Esophagus squamous epithelium (tissue), 5 donors: Measurements from ENCODE around the gene HS2ST1. TPM values are rescaled to one million over a fixed set of nuclear protein-coding genes. Genes with fewer than 3 reads are reported as not detected.

Experiments
- DNase-seq: peaks from one replicate; lab custom pipeline; 2025; lab: John Stamatoyannopoulos, UW
- H3K27ac ChIP-seq, 4 donors: fragments of 200-600 bp; sonication (generic); one replicate each; pipeline ENCODE4 v1.5.1; 2016 to 2019; ENCODE audit warnings: mild to moderate bottlenecking in 1 of 4
- H3K27me3 ChIP-seq, 4 donors: fragments of 200-600 bp; sonication (generic); 1 replicate in 3 of 4; 2 replicates in 1 of 4; pipeline versions ENCODE4 v1.5.1 to v1.6.0; 2017 to 2021; ENCODE audit warnings: antibody characterized with exemption in 1 of 4
- H3K36me3 ChIP-seq, 3 donors: fragments of 200-600 bp; sonication (generic); one replicate each; pipeline ENCODE4 v1.5.1; 2016 to 2019
- H3K4me1 ChIP-seq, 3 donors: fragments of 200-600 bp; sonication (generic); one replicate each; pipeline ENCODE4 v1.5.1; 2017 to 2019
- H3K4me3 ChIP-seq, 4 donors: fragments of 200-600 bp; sonication (generic); 1 replicate in 3 of 4; 2 replicates in 1 of 4; pipeline ENCODE4 v1.5.1; 2016 to 2019; ENCODE audit warnings: mild to moderate bottlenecking in 2 of 4, moderate library complexity in 1 of 4
- H3K9me3 ChIP-seq, 3 donors: fragments of 200-600 bp; sonication (generic); one replicate each; pipeline ENCODE4 v1.5.1; 2016 to 2019
- CTCF ChIP-seq, 6 experiments: fragments of 450-650 bp in 4 of 6; fragments of 200-600 bp in 2 of 6; sonication (generic) in 2 of 6; IDR thresholded peaks; one replicate each; pipeline ENCODE4 v1.5.1; 2016 to 2019; ENCODE audit warnings: antibody characterized with exemption in 6 of 6, mild to moderate bottlenecking in 4 of 6, moderate library complexity in 4 of 6
- POLR2A ChIP-seq, 4 donors: fragments of 450-650 bp; IDR thresholded peaks; one replicate each; pipeline ENCODE4 v1.6.1; 2017; ENCODE audit warnings: antibody characterized with exemption in 4 of 4, mild to moderate bottlenecking in 4 of 4, moderate library complexity in 3 of 4
- WGBS, 2 donors: methylation state at CpG; one replicate each; pipeline ENCODE4 v1.1.5; 2018; 5-methylcytosine and 5-hydroxymethylcytosine counted together
- intact Hi-C: fragments of 100-400 bp; cut with DNase I; formaldehyde crosslinking; loops from one replicate; pipeline ENCODE4 v1.15.0; 2022
- total RNA-seq, 4 donors: library from RNA; depleted of rRNA; stranded (reverse); fragments of >200 nt; gene quantifications; one replicate each; pipeline ENCODE4 v1.1.0, GENCODE V29; 2016
- donor health status: DM: yes; HTN: yes; CAD: no.

HS2ST1 gene
- total RNA-seq, 4 donors from 2014 or later: 5.3 to 10.5 (median 9.1) TPM

- TF ChIP-seq POLR2A (IDR thresholded peaks at IDR 0.05): no peak
- no peak for TF ChIP-seq CTCF (IDR thresholded peaks at IDR 0.05)
- 1% methylated on average over 29 to 35 of the region's 43 CpGs for WGBS, 2 donors
- intact Hi-C loops: no loop called here
Measured at GRCh38 chr1:86914998-86915736, 732 bp downstream of the HS2ST1 start.

GRCh38 chr1:86915737-86916235 lies 1.4 kb downstream of the HS2ST1 start:
- Histone ChIP-seq H3K9me3 (no peaks in the 10 kb centered on the region), H3K27me3 (no peaks in the 10 kb centered on the region), H3K36me3 (peaks cover 0 to 3% (median 0%) of the 10 kb centered on the region in 3 donors), H3K4me3 (peak overlapping the region; percentile 76 to 98 (median 83)), H3K27ac (peak overlapping the region; percentile 86 to 92 (median 92)), H3K4me1 (peaks cover 5 to 36% (median 16%) of the 10 kb centered on the region in 3 donors)
- 3 to 5% methylated on average over 14 of the region's 14 CpGs for WGBS, 2 donors
- TF ChIP-seq POLR2A (IDR thresholded peaks at IDR 0.05) (no peak), CTCF (IDR thresholded peaks at IDR 0.05) (no peak)
- intact Hi-C loops: no loop called here
- no peak for DNase-seq

More at GRCh38 chr1:86914998-86915736, 732 bp downstream of the HS2ST1 start:
- Histone ChIP-seq H3K36me3 (peaks cover 0 to 9% (median 0%) of the 10 kb centered on the region in 3 donors), H3K27me3 (no peaks in the 10 kb centered on the region), H3K9me3 (no peaks in the 10 kb centered on the region), H3K4me1 (peaks cover 5 to 38% (median 16%) of the 10 kb centered on the region in 3 donors), H3K27ac (peak overlapping the region; percentile 86 to 92 (median 92)), H3K4me3 (peak overlapping the region; percentile 76 to 98 (median 83))
- DNase-seq: no peak

GRCh38 chr1:86916752-86917151 lies 2.3 kb downstream of the HS2ST1 start:
- DNase-seq: no peak
- intact Hi-C loops: no loop called here
- no peak overlapping the region for H3K4me3 ChIP-seq
- WGBS, 2 donors: 85 to 92% methylated on average over 1 of the region's 1 CpG
- no peaks in the 10 kb centered on the region for H3K27me3 ChIP-seq
- no peaks in the 10 kb centered on the region for H3K36me3 ChIP-seq
- H3K9me3 ChIP-seq: no peaks in the 10 kb centered on the region
- peaks cover 5 to 26% (median 14%) of the 10 kb centered on the region in 3 donors for H3K4me1 ChIP-seq
- H3K27ac ChIP-seq: no peak overlapping the region
- TF ChIP-seq POLR2A (IDR thresholded peaks at IDR 0.05) (no peak), CTCF (IDR thresholded peaks at IDR 0.05) (no peak)

- peaks cover 0 to 20% (median 7%) of the 10 kb centered on the region in 3 donors for H3K9me3 ChIP-seq
- no peak for DNase-seq
- H3K27ac ChIP-seq: no peak overlapping the region
- H3K27me3 ChIP-seq: no peaks in the 10 kb centered on the region
- intact Hi-C loops: no loop called here
- TF ChIP-seq POLR2A (IDR thresholded peaks at IDR 0.05) (no peak), CTCF (IDR thresholded peaks at IDR 0.05) (no peak)
- H3K4me1 ChIP-seq: peaks cover 0 to 11% (median 5%) of the 10 kb centered on the region in 3 donors
- no peak overlapping the region for H3K4me3 ChIP-seq
- H3K36me3 ChIP-seq: no peaks in the 10 kb centered on the region
- 94 to 100% methylated on average over 1 of the region's 1 CpG for WGBS, 2 donors
Measured at GRCh38 chr1:86922445-86922844, 8.0 kb downstream of the HS2ST1 start.

- no peak for DNase-seq
- Histone ChIP-seq H3K4me3 (no peak overlapping the region), H3K36me3 (no peaks in the 10 kb centered on the region), H3K9me3 (peaks cover 0 to 20% (median 7%) of the 10 kb centered on the region in 3 donors), H3K4me1 (peaks cover 0 to 11% (median 5%) of the 10 kb centered on the region in 3 donors), H3K27me3 (no peaks in the 10 kb centered on the region), H3K27ac (no peak overlapping the region)
- 90 to 94% methylated on average over 2 of the region's 8 CpGs for WGBS, 2 donors
- no peak for TF ChIP-seq POLR2A (IDR thresholded peaks at IDR 0.05)
- intact Hi-C loops: no loop called here
Measured at GRCh38 chr1:86924324-86924960, 10.0 kb downstream of the HS2ST1 start.
